K562 treated with DMSO at 1 percent for 48 hours (cell line): ENCODE results near the gene BUB3. TPM values are rescaled to one million over a fixed set of nuclear protein-coding genes. Genes with fewer than 3 reads are reported as not detected.

ENCODE experiments used
- total RNA-seq: library from RNA; unstranded; fragments of 300-600 nt; gene quantifications from 2 replicates; pipeline ENCODE4 v1.2.3, GENCODE V29; 2022; ENCODE audit warnings: low replicate concordance; ENCODE audit errors: extremely low read depth

BUB3 gene, protein sequence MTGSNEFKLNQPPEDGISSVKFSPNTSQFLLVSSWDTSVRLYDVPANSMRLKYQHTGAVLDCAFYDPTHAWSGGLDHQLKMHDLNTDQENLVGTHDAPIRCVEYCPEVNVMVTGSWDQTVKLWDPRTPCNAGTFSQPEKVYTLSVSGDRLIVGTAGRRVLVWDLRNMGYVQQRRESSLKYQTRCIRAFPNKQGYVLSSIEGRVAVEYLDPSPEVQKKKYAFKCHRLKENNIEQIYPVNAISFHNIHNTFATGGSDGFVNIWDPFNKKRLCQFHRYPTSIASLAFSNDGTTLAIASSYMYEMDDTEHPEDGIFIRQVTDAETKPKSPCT
- not detected in 2 replicates for total RNA-seq

DNA sequence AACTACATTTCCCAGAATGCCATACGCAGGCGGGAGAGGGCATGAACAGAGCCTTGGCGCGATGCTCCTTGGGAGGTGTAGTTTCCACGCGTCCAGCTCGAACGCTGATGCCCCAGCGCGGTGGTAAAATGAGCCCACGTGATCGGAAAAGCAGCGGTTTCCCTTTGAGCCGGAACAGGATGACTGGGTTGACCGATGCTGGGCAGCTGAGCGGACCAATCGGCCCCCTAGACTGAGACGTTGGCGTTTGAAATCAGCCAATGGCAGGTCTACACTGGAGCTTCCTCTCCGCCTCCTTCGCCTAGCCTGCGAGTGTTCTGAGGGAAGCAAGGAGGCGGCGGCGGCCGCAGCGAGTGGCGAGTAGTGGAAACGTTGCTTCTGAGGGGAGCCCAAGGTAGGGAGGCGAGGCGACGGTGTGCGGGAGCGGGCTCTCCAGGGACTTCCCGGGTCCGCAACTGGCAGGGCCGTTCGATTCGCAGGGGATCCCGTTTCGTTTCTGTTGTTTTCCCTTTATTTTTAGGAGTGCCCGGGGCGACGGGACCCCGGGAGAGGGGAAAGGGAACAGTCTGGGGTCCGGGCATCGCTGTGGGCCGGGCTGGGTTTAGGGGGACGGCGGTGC is at the start of gene BUB3:
Gene BUB3 (plus strand): TSS at position 311 of the 619 bp plus-strand sequence. CDS start 516 bp downstream, outside the sequence.

DNA sequence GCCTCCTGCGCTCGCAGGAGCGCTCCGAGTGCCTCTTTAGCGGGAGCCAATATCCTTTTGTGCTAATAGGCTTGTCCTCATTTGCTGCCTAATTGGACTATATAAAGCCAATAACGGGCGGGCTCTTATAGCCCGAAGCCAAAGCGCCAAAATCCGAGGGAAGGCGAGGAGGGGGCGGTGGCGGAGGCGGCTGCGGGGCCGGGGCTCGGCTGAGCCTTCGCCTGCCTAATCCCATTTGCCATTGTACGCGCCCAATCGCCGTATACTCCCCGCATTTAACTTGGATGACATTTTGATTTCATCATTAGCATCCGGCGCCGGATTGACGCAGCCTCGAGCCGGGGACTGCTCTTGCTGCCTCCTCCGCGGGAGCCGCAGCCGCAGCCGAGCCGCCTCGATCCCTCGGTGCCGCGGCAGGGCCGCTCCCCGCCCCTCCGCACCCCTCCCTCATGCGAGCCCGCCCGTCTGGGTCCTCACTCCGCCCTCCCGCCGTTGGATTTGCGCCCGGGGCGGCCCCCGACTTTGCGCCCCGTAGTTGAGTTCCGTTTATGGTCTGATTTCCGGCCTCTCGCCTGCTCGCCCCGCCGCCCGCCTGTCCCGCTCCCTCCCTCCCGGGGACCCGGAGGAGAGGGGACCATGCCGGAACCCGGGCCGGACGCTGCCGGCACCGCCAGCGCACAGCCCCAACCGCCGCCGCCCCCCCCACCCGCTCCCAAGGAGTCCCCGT is 18.6 kb upstream of the BUB3 start, which contains the start of gene HMX3:
Gene HMX3 (plus strand): TSS at position 556 of the 727 bp plus-strand sequence. CDS start 81 bp downstream, at position 637.

DNA sequence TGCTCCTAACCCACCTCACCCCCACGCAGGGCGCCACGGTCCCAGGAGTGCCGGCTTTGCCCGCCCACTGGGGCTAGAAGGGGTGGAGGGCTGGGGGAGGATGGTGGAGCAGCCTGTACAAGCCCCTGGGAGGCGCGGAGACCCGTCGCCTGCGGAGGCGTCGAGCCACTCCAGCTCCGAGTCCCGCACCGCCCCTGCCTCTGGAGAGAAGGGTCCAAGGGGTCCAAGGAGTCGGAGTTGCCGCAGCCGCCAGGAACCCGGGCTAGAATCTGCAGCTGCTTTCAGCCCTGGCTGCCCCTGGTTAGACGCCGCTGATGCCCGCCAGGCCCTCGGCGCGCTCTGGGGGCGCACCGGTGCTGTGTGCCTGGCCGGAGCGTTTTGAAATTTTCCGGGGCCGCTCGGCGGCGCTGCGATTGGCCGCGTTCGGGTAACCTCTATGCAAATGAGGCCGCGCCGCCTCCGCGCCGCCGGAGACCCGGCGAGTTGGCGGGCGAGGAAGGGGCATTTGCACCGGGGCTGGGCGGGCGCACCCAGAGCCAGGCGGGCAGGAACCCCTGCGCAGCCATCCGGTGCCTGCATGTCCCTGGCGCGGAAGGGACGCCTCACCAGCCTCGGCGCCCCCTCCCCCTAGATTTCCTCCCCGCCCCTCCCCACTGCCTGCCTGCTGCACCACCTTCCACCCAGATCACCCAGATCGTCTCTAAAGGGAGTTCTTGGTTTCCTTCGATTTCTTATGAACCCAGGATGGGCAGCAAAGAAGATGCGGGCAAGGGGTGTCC is 6.4 kb upstream of the BUB3 start, which contains the start of gene HMX2:
Gene HMX2 (plus strand): TSS at position 502 of the 779 bp plus-strand sequence. CDS start 243 bp downstream, at position 745.

Other genes starting within 250 kb of the BUB3 start
- not detected in 2 replicates for gene FAM24A, start 243.8 kb upstream of the BUB3 start, total RNA-seq
- gene C10orf88, start 200.2 kb upstream of the BUB3 start, total RNA-seq = not detected in 2 replicates
- not detected in 2 replicates for gene PSTK, start 174.0 kb upstream of the BUB3 start, total RNA-seq
- gene IKZF5, start 145.6 kb upstream of the BUB3 start, total RNA-seq = not detected in 2 replicates
- not detected in 2 replicates for gene ACADSB, start 145.4 kb upstream of the BUB3 start, total RNA-seq
- not detected in 2 replicates for gene HMX3, start 18.4 kb upstream of the BUB3 start, total RNA-seq
- not detected in 2 replicates for gene HMX2, start 6.3 kb upstream of the BUB3 start, total RNA-seq